Measurements from ENCODE around the gene DCC. TPM values are rescaled to one million over a fixed set of nuclear protein-coding genes. Genes with fewer than 3 reads are reported as not detected.

The DCC gene
- total and polyA plus RNA-seq, 2 donors (not counting 1 experiment from before 2014, with no cell fraction given) = not detected

DNA sequence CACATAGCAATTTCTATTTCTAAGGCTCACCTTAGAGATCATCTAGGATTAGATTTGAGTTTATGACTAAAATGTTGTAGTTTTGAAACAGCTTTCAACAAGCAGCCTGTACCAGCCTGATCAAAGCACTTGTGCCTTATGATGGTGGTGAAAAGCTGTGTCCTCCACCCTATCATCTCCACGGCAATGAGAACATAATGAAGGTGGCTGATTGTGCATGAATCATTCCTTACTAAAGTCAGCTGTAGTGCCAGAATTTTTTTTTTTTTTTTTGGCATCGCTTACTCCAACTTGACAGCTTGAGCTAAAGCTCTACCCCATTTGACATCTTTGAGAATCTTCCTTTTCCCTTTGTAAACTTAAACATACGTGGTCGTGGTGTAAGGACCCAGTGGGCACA is 86.0 kb downstream of the DCC start:
- Mint-ChIP-seq H3K27me3 (no peaks in the 10 kb centered on the region), H3K4me1 (no peaks in the 10 kb centered on the region), H3K9me3 (ENCODE audit: insufficient read depth) (peaks cover 3% of the 10 kb centered on the region), H3K27ac (no peak overlapping the region), H3K4me3 (no peak overlapping the region)
- Histone ChIP-seq H3K9ac (ENCODE audit: low read length) (no peak overlapping the region), H3K27ac (ENCODE audit: low read length in 2 of 2) (no peak overlapping the region), H4K20me1 (ENCODE audit: control insufficient read depth, insufficient read depth, low read length, poor library complexity, severe bottlenecking) (no peaks in the 10 kb centered on the region), H3K36me3 (replicated peaks in 1 of 2; ENCODE audit: control extremely low read depth in 1 of 2, control insufficient read depth in 1 of 2, extremely low read depth in 1 of 2, insufficient read depth in 2 of 2, low read length in 1 of 2) (no peaks in the 10 kb centered on the region), H3K9me3 (ENCODE audit: control extremely low read depth in 1 of 3, control insufficient read depth in 2 of 3, insufficient read depth in 1 of 3, low read length in 2 of 3) (no peaks in the 10 kb centered on the region), H2AFZ (ENCODE audit: insufficient read depth, low read depth, low read length, poor library complexity, severe bottlenecking) (no peak overlapping the region), H3K79me2 (ENCODE audit: control insufficient read depth, insufficient read depth, low read length) (no peaks in the 10 kb centered on the region), H3K4me3 (ENCODE audit: control extremely low read depth in 1 of 5, extremely low read depth in 1 of 5, insufficient read depth in 1 of 5, low read depth in 2 of 5, low read length in 4 of 5) (no peak overlapping the region), H3K27me3 (replicated peaks in 1 of 4; ENCODE audit: control extremely low read depth in 1 of 4, control insufficient read depth in 3 of 4, insufficient read depth in 4 of 4, low read length in 3 of 4) (no peaks in the 10 kb centered on the region), H3K4me1 (ENCODE audit: control insufficient read depth in 2 of 2, insufficient read depth in 2 of 2, low read length in 2 of 2) (no peaks in the 10 kb centered on the region), H3K4me2 (replicated peaks; ENCODE audit: low read depth, low read length, poor library complexity, severe bottlenecking) (no peak overlapping the region)
- no CpG with 5 or more reads among the region's 4 CpGs for WGBS (ENCODE audit: insufficient coverage)
- no peak for ATAC-seq (ENCODE audit: low read depth)
- intact Hi-C loops (cut with micrococcal nuclease) = no loop called here
- DNase-seq = no peak
- ChIA-PET POLR2A (no interaction called here), CTCF (no interaction called here)
- TF ChIP-seq, protein P1, sequence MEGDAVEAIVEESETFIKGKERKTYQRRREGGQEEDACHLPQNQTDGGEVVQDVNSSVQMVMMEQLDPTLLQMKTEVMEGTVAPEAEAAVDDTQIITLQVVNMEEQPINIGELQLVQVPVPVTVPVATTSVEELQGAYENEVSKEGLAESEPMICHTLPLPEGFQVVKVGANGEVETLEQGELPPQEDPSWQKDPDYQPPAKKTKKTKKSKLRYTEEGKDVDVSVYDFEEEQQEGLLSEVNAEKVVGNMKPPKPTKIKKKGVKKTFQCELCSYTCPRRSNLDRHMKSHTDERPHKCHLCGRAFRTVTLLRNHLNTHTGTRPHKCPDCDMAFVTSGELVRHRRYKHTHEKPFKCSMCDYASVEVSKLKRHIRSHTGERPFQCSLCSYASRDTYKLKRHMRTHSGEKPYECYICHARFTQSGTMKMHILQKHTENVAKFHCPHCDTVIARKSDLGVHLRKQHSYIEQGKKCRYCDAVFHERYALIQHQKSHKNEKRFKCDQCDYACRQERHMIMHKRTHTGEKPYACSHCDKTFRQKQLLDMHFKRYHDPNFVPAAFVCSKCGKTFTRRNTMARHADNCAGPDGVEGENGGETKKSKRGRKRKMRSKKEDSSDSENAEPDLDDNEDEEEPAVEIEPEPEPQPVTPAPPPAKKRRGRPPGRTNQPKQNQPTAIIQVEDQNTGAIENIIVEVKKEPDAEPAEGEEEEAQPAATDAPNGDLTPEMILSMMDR (IDR thresholded peaks at IDR 0.05) = no peak
- TF ChIP-seq EZH2 (IDR thresholded peaks at IDR 0.05; ENCODE audit: borderline replicate concordance, insufficient read depth, low read depth, low read length, poor library complexity, severe bottlenecking) = no peak

DNA sequence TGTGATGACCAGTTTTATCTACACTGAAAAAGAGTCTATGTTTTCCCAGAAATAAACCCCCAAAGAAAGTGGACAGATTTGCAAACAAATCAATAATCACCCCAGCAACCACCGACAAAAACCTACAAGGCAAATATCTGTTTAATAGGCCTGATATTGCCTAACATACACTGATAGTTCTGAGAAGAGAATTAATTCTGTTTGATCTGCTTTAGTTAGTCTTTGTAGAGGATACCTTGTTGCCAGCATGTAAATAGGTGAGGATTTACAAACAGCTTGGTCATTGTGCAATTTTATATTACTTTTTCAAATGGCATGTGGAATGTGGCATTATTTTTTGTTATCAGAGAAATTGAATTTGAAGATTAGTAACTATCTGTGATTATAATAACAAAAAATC is 86.5 kb downstream of the DCC start:
- H3K27me3 ChIP-seq (replicated peaks in 1 of 4; ENCODE audit: control extremely low read depth in 1 of 4, control insufficient read depth in 3 of 4, insufficient read depth in 4 of 4, low read length in 3 of 4) = no peaks in the 10 kb centered on the region
- no peak overlapping the region for H3K9ac ChIP-seq (ENCODE audit: low read length)
- ATAC-seq (ENCODE audit: low read depth) (no peak), DNase-seq (no peak)
- no peaks in the 10 kb centered on the region for H3K9me3 ChIP-seq (ENCODE audit: control extremely low read depth in 1 of 3, control insufficient read depth in 2 of 3, insufficient read depth in 1 of 3, low read length in 2 of 3)
- H3K4me1 ChIP-seq (ENCODE audit: control insufficient read depth in 2 of 2, insufficient read depth in 2 of 2, low read length in 2 of 2) = no peaks in the 10 kb centered on the region
- Mint-ChIP-seq H3K4me1 (no peaks in the 10 kb centered on the region), H3K27ac (no peak overlapping the region), H3K27me3 (no peaks in the 10 kb centered on the region), H3K4me3 (no peak overlapping the region), H3K9me3 (ENCODE audit: insufficient read depth) (peaks cover 3% of the 10 kb centered on the region)
- no peak overlapping the region for H3K27ac ChIP-seq (ENCODE audit: low read length in 2 of 2)
- no peak overlapping the region for H3K4me2 ChIP-seq (replicated peaks; ENCODE audit: low read depth, low read length, poor library complexity, severe bottlenecking)
- H2AFZ ChIP-seq (ENCODE audit: insufficient read depth, low read depth, low read length, poor library complexity, severe bottlenecking) = no peak overlapping the region
- no CpG with 5 or more reads among the region's 1 CpG for WGBS (ENCODE audit: insufficient coverage)
- H4K20me1 ChIP-seq (ENCODE audit: control insufficient read depth, insufficient read depth, low read length, poor library complexity, severe bottlenecking) = no peaks in the 10 kb centered on the region
- CTCF ChIA-PET = no interaction called here
- TF ChIP-seq, protein P1 (IDR thresholded peaks at IDR 0.05) = no peak
- TF ChIP-seq EZH2 (IDR thresholded peaks at IDR 0.05; ENCODE audit: borderline replicate concordance, insufficient read depth, low read depth, low read length, poor library complexity, severe bottlenecking) = no peak
- intact Hi-C loops (cut with micrococcal nuclease) = no loop called here
- no peak overlapping the region for H3K4me3 ChIP-seq (ENCODE audit: control extremely low read depth in 1 of 5, extremely low read depth in 1 of 5, insufficient read depth in 1 of 5, low read depth in 2 of 5, low read length in 4 of 5)
- H3K36me3 ChIP-seq (replicated peaks in 1 of 2; ENCODE audit: control extremely low read depth in 1 of 2, control insufficient read depth in 1 of 2, extremely low read depth in 1 of 2, insufficient read depth in 2 of 2, low read length in 1 of 2) = no peaks in the 10 kb centered on the region
- H3K79me2 ChIP-seq (ENCODE audit: control insufficient read depth, insufficient read depth, low read length) = no peaks in the 10 kb centered on the region
- POLR2A ChIA-PET = no interaction called here

Measured in B cell (primary cell).